Effector memory CD8-positive, alpha-beta T cell (primary cell): Measurements from ENCODE around the gene RRAS.

Experiments used
- ATAC-seq: fragments of 150-1000 bp; cut with Tn5 transposase; replicated peaks from 2 replicates; pipeline ENCODE4 v1.10.0; 2021; ENCODE audit warnings: mild to moderate bottlenecking, moderate library complexity
- DNase-seq, 3 experiments: peaks; one replicate each; pipeline ENCODE4 v3.0.0; 2021
- H3K27ac Mint-ChIP-seq, 2 donors: one replicate each; pipeline ENCODE4 v1.8.0; 2022; ENCODE audit warnings: mild to moderate bottlenecking in 2 of 2, mixed read lengths in 2 of 2, moderate library complexity in 2 of 2
- H3K27me3 Mint-ChIP-seq, 2 donors: one replicate each; pipeline ENCODE4 v1.8.0; 2022; ENCODE audit warnings: mixed read lengths in 2 of 2
- H3K36me3 Mint-ChIP-seq: one replicate; pipeline ENCODE4 v1.8.0; 2022; ENCODE audit warnings: mild to moderate bottlenecking, moderate library complexity, mixed read lengths; ENCODE audit not compliant: insufficient read depth
- H3K4me1 Mint-ChIP-seq, 2 donors: one replicate each; pipeline ENCODE4 v1.8.0; 2022; ENCODE audit warnings: low read depth in 2 of 2, mixed read lengths in 2 of 2
- H3K4me3 Mint-ChIP-seq, 2 donors: one replicate each; pipeline ENCODE4 v1.8.0; 2022; ENCODE audit warnings: mild to moderate bottlenecking in 2 of 2, mixed read lengths in 2 of 2, moderate library complexity in 2 of 2
- H3K9me3 Mint-ChIP-seq, 2 donors: one replicate each; pipeline ENCODE4 v1.8.0; 2022; ENCODE audit warnings: mixed read lengths in 2 of 2

Gene RRAS

DNA sequence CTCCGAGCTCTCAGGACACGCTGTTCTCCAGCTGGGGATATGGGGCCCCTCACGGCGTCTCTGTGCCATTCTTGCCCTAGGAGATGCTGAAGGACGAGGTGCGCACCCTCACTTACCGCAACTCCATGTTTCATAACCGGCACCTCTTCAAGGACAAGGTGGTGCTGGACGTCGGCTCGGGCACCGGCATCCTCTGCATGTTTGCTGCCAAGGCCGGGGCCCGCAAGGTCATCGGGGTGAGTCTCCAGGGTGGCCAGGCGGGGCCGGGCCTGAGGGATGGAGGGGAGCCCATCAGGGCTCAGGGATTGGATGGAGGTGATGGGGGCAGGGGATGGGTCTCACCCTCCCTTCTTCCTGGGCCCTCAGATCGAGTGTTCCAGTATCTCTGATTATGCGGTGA, 41.9 kb upstream of the RRAS start:
- Mint-ChIP-seq H3K36me3 (peaks cover 68% of the 10 kb centered on the region), H3K9me3 (no peaks in the 10 kb centered on the region), H3K4me1 (peaks cover 22 to 30% of the 10 kb centered on the region in 2 donors), H3K4me3 (no peak overlapping the region), H3K27ac (no peak overlapping the region), H3K27me3 (no peaks in the 10 kb centered on the region)
- DNase-seq = no peak
- ATAC-seq = no peak

DNA sequence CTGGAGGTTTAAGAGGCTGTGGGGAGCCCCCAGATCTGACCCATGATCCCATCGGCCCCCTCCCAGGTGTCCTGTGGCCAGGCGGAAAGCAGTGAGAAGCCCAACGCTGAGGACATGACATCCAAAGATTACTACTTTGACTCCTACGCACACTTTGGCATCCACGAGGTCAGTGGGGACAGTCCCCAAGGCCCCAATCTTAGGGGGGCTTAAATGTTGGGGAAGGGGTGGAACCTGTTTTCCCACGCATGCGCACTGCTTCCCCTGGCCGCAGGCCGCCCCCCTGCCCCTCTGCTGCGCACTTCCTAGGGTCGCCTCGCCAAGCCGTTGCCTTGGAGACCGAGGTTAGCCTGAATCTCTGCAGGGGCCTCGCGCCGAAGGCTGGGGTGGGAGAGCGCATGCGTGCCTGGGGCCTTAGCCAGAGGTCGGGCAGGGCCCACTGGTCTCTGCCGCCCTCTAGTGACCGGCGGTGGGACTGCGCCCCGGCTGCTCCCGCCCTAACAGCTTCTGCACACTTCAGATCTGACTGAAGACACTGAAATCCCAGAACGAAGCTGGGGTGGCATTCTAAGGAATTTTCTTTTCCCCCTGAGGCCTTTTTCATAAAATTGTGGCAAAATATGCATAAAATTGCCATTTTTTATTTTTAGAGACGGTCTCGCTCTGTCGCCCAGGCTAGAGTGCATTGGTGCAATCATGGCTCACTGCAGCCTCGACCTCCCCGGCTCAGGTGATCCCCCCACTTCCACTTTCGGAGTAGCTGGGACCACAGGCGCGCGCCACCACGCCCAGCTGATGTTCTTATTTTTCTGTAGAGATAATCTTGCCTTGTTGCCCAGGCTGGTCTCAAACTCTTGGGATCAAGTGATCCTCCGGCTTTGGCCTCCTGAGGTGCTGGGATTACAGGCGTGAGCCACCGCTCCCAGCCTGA, 40.7 kb upstream of the RRAS start:
- Mint-ChIP-seq H3K27me3 (no peaks in the 10 kb centered on the region), H3K4me3 (peak overlapping the region; percentile 50 to 55), H3K36me3 (peaks cover 68% of the 10 kb centered on the region), H3K4me1 (peaks cover 29 to 40% of the 10 kb centered on the region in 2 donors), H3K27ac (peak overlapping the region in 1 of 2 donors; percentile 98), H3K9me3 (no peaks in the 10 kb centered on the region)
- peak; percentile 95 to 96 (median 96) for DNase-seq
- ATAC-seq = peak; percentile 8

- ATAC-seq = no peak
- Mint-ChIP-seq H3K27ac (peak overlapping the region; percentile 2 to 98), H3K9me3 (no peaks in the 10 kb centered on the region), H3K36me3 (peaks cover 61% of the 10 kb centered on the region), H3K4me3 (peak overlapping the region; percentile 4 to 50), H3K4me1 (peaks cover 29 to 40% of the 10 kb centered on the region in 2 donors), H3K27me3 (no peaks in the 10 kb centered on the region)
- no peak for DNase-seq
Measured at GRCh38 chr19:49679771-49680413, 39.9 kb upstream of the RRAS start.

- Mint-ChIP-seq H3K4me1 (peaks cover 29 to 40% of the 10 kb centered on the region in 2 donors), H3K27me3 (no peaks in the 10 kb centered on the region), H3K27ac (peak overlapping the region; percentile 98 to 100), H3K36me3 (peaks cover 56% of the 10 kb centered on the region), H3K4me3 (peak overlapping the region in 1 of 2 donors; percentile 87), H3K9me3 (no peaks in the 10 kb centered on the region)
- no peak for DNase-seq
- no peak for ATAC-seq
Measured at GRCh38 chr19:49678985-49679770, 39.2 kb upstream of the RRAS start.

GRCh38 chr19:49677901-49678674, 38.1 kb upstream of the RRAS start:
- Mint-ChIP-seq H3K4me1 (peaks cover 27 to 40% of the 10 kb centered on the region in 2 donors), H3K27me3 (no peaks in the 10 kb centered on the region), H3K9me3 (no peaks in the 10 kb centered on the region), H3K4me3 (peak overlapping the region; percentile 87 to 98), H3K27ac (peak overlapping the region; percentile 98 to 100), H3K36me3 (peaks cover 46% of the 10 kb centered on the region)
- DNase-seq (peak; percentile 70 to 81 (median 75)), ATAC-seq (peak; percentile 39)

DNA sequence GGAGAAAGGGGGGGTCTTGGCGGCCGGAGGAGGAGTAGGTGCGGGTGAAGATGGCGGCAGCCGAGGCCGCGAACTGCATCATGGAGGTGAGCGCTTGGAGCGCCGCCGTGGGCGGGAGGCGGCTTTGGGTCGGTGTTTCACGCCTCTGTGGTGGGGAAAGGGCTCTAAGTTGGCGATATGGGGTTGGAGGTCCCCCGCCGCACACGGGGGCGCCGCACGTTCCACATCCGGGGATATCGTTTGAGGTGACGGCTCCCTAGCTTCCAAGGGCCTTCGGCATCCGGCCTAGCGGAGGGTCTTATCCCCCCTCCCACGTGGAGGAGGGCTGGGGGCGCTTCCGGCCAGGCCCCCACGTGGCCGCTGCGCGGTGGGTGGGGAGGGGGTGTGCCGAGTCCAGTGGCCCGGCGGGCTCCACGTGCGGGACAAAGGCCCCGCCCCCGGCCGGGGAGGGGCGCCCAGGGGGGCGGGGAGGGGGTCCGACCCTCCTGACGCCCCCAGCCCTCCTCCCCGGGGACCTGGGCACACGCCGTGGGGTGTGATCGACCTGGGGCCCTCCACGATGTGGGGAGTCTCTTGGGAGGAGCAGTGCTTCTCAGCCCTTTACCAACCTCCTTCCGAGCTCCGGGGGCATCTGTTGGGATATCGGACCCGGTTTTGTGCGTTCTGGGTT, 37.4 kb upstream of the RRAS start, which contains the start of gene PRMT1:
PRMT1 (plus strand) TSS at position 41 of the 670 bp plus-strand sequence; CDS start at position 51, 10 bp downstream.
- H3K36me3 Mint-ChIP-seq = peaks cover 39% of the 10 kb centered on the region
- peak; percentile 44 for ATAC-seq
- peak within 1 kb of the TSS; percentile 87 to 98 for H3K4me3 Mint-ChIP-seq
- peak in 2 of 3 experiments; percentile 50 to 51 for DNase-seq
- H3K27me3 Mint-ChIP-seq = no peaks in the 10 kb centered on the region
- H3K27ac Mint-ChIP-seq = peak within 1 kb of the TSS; percentile 98 to 100
- H3K4me1 Mint-ChIP-seq = peaks cover 29 to 41% of the 10 kb centered on the region in 2 donors
- no peaks in the 10 kb centered on the region for H3K9me3 Mint-ChIP-seq

GRCh38 chr19:49676784-49677230, 36.9 kb upstream of the RRAS start:
- peaks cover 36% of the 10 kb centered on the region for H3K36me3 Mint-ChIP-seq

GRCh38 chr19:49676136-49676783, 36.3 kb upstream of the RRAS start:
- H3K27ac Mint-ChIP-seq = peak overlapping the region; percentile 98 to 100
- peaks cover 34 to 46% of the 10 kb centered on the region in 2 donors for H3K4me1 Mint-ChIP-seq
- peaks cover 34% of the 10 kb centered on the region for H3K36me3 Mint-ChIP-seq
- H3K4me3 Mint-ChIP-seq = peak overlapping the region; percentile 87 to 98
- H3K27me3 Mint-ChIP-seq = no peaks in the 10 kb centered on the region
- ATAC-seq (no peak), DNase-seq (no peak)
- H3K9me3 Mint-ChIP-seq = no peaks in the 10 kb centered on the region

More at GRCh38 chr19:49676784-49677230, 36.9 kb upstream of the RRAS start:
- Mint-ChIP-seq H3K27me3 (no peaks in the 10 kb centered on the region), H3K4me3 (peak overlapping the region; percentile 87 to 98), H3K27ac (peak overlapping the region; percentile 98 to 100), H3K4me1 (peaks cover 34 to 46% of the 10 kb centered on the region in 2 donors), H3K9me3 (no peaks in the 10 kb centered on the region)
- peak; percentile 95 to 97 (median 96) for DNase-seq
- peak; percentile 74 for ATAC-seq

- Mint-ChIP-seq H3K27me3 (no peaks in the 10 kb centered on the region), H3K36me3 (peaks cover 17% of the 10 kb centered on the region), H3K9me3 (no peaks in the 10 kb centered on the region), H3K4me3 (no peak overlapping the region), H3K4me1 (peaks cover 14 to 22% of the 10 kb centered on the region in 2 donors), H3K27ac (peak overlapping the region in 1 of 2 donors; percentile 81)
- no peak for ATAC-seq
- DNase-seq = peak; percentile 73 to 75 (median 74)
Measured at GRCh38 chr19:49672131-49672919, 32.4 kb upstream of the RRAS start.

GRCh38 chr19:49669516-49669915, 29.6 kb upstream of the RRAS start:
- no peak for DNase-seq
- ATAC-seq = no peak
- Mint-ChIP-seq H3K4me3 (no peak overlapping the region), H3K27me3 (no peaks in the 10 kb centered on the region), H3K9me3 (no peaks in the 10 kb centered on the region), H3K36me3 (peaks cover 22% of the 10 kb centered on the region), H3K27ac (no peak overlapping the region), H3K4me1 (peaks cover 26 to 35% of the 10 kb centered on the region in 2 donors)

- Mint-ChIP-seq H3K27me3 (no peaks in the 10 kb centered on the region), H3K27ac (no peak overlapping the region), H3K9me3 (no peaks in the 10 kb centered on the region), H3K36me3 (peaks cover 43% of the 10 kb centered on the region), H3K4me3 (peak overlapping the region; percentile 98 to 100), H3K4me1 (peaks cover 41 to 44% of the 10 kb centered on the region in 2 donors)
- ATAC-seq = no peak
- no peak for DNase-seq
Measured at GRCh38 chr19:49667473-49667872, 27.5 kb upstream of the RRAS start.
